ENCODE results near the gene OR5L1.

The OR5L1 gene

GRCh38 chr11:55811067-55811466, at the start of gene OR5L1:
OR5L1 (plus strand) TSS chr11:55811367; CDS start chr11:55811467, 100 bp downstream.
- DNase-seq: no peak

- DNase-seq: no peak
Measured at GRCh38 chr11:55773138-55773537, 38.0 kb upstream of the OR5L1 start, which contains the start of gene OR5D13. OR5D13 (plus strand) TSS chr11:55773438; CDS start chr11:55773438, 0 bp downstream.

- DNase-seq: no peak
Measured at GRCh38 chr11:55791606-55792005, 19.6 kb upstream of the OR5L1 start.

GRCh38 chr11:55793321-55793720, 17.8 kb upstream of the OR5L1 start:
- no peak for DNase-seq

GRCh38 chr11:55795256-55795655, 15.9 kb upstream of the OR5L1 start, which contains the start of gene OR5D14:
OR5D14 (plus strand) TSS chr11:55795556; CDS start chr11:55795556, 0 bp downstream.
- DNase-seq: no peak

GRCh38 chr11:55806248-55806647, 4.9 kb upstream of the OR5L1 start:
- DNase-seq: no peak

- DNase-seq: no peak
Measured at GRCh38 chr11:55819330-55819729, 8.2 kb downstream of the OR5L1 start, which contains the start of gene OR5D18. OR5D18 (plus strand) TSS chr11:55819630; CDS start chr11:55819630, 0 bp downstream.

GRCh38 chr11:55826919-55827318, 15.8 kb downstream of the OR5L1 start, which contains the start of gene OR5L2:
OR5L2 (plus strand) TSS chr11:55827219; CDS start chr11:55827219, 0 bp downstream.
- DNase-seq: no peak

GRCh38 chr11:55838452-55838851, 27.3 kb downstream of the OR5L1 start, which contains the start of gene OR5D16:
OR5D16 (plus strand) TSS chr11:55838752; CDS start chr11:55838752, 0 bp downstream.
- no peak for DNase-seq

- no peak for DNase-seq
Measured at GRCh38 chr11:55847453-55847852, 36.3 kb downstream of the OR5L1 start.

- no peak for DNase-seq
Measured at GRCh38 chr11:55849037-55849436, 37.9 kb downstream of the OR5L1 start.

- DNase-seq: no peak
Measured at GRCh38 chr11:55852141-55852540, 41.0 kb downstream of the OR5L1 start.

- no peak for DNase-seq
Measured at GRCh38 chr11:55854704-55855103, 43.5 kb downstream of the OR5L1 start.
